Astrocyte of the cerebellum (primary cell): ENCODE data around the gene SERPIND1.

Experiments used
- DNase-seq: peaks from one replicate; pipeline ENCODE4 v3.0.0-alpha.2; 2011; ENCODE audit warnings: low read depth
- H3K4me3 ChIP-seq: 2 replicates; pipeline ENCODE4 v1.5.1; 2011; ENCODE audit warnings: mild to moderate bottlenecking, low read depth, low read length, moderate library complexity
- CTCF ChIP-seq: IDR thresholded peaks from 2 replicates; pipeline ENCODE4 v1.5.1; 2012; ENCODE audit warnings: low read length, low read depth, moderate library complexity, mild to moderate bottlenecking; ENCODE audit errors: missing control alignments
- in situ Hi-C: cut with HindIII; loops from 2 replicates; pipeline ENCODE4 v1.10.0; 2017; ENCODE audit warnings: low sequenced_read_pairs

The SERPIND1 gene

GRCh38 chr22:20786048-20786447 is 12.1 kb downstream of the SERPIND1 start:
- no peak overlapping the region for H3K4me3 ChIP-seq
- in situ Hi-C loops = no loop called here
- TF ChIP-seq CTCF = no peak
- DNase-seq = no peak

- in situ Hi-C loops = no loop called here
- H3K4me3 ChIP-seq = no peak overlapping the region
- TF ChIP-seq CTCF = no peak
- no peak for DNase-seq
Measured at GRCh38 chr22:20786536-20786979, 12.6 kb downstream of the SERPIND1 start.

- in situ Hi-C loops = no loop called here
- no peak for DNase-seq
- H3K4me3 ChIP-seq = no peak overlapping the region
- no peak for TF ChIP-seq CTCF
Measured at GRCh38 chr22:20787223-20787622, 13.3 kb downstream of the SERPIND1 start.

DNA sequence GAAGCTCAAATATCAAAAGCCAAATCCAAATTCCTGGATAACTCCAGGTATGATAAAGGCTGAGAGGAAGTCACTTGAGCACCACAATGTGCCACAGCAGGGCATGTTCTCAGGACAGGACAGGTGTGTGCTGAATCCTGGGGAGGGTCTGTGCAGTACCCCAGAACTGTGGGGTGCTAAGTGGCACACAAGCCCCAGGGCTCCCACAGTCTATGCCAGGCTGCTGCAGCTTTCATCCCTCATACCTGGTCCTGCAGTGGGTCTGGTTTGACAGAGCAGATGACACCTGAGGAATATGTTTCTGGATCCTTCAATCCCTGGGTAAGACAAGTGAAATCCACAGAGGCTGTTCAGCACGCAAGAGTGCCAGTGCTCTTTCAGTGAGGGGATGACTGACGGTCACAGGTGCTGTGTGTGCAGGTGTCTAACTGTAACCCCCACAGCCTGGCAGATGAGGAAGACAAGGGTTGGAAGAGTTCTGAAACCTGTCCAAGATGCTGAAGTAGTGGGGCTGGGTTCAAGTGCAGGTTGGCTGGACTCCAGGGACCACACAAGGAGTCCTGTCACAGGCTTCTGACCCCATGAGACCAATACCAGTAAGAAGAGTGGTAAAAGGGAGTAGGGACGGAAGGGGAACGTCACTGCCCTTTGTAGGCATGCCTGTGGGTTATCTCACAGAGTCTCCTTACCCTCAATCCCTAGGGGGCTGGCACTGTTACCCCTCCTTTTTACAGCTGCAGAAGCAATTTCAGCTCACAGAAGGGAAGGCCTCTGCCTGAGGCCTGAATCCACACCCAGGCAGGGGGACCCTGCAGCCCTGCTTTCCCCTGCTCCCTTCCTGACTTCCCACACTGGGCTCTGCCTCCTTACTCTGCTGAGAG is 14.1 kb downstream of the SERPIND1 start:
- no peak for TF ChIP-seq CTCF
- H3K4me3 ChIP-seq = no peak overlapping the region
- no peak for DNase-seq
- in situ Hi-C loops = no loop called here

DNA sequence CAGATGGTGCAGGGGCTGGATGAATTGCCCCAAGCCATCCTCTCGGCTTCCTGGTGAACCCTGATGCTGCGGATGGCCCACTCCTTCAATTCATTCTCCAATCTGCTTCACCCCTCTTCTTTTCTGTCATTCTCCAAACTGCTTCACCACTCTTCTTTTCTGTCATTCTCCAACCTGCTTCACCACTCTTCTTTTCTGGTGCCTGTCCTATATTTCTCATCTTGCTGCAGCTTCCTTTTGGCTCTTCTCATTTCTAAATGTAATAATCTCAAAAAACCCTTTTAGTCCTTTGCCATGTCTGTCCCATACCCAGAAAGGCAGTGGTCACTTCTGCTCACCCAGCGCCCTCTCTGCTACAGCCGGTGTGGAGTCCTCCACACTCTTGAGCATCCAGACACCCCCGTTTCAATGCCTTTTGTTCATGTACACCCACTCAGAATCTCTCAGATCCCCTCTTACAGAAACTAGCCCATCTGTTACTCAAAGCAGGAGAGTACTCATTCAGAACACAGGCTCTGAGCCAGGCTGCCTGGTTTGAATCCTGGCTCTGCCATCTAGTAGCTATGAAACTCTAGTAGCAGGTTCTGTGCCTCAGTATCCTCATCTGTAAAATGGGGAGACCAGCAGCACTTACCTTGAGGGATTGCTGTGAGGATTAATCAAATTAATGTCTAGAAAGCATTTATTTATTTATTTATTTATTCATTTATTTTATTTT is 14.9 kb downstream of the SERPIND1 start:
- DNase-seq = no peak
- in situ Hi-C loops = no loop called here
- H3K4me3 ChIP-seq = no peak overlapping the region
- TF ChIP-seq CTCF = no peak

DNA sequence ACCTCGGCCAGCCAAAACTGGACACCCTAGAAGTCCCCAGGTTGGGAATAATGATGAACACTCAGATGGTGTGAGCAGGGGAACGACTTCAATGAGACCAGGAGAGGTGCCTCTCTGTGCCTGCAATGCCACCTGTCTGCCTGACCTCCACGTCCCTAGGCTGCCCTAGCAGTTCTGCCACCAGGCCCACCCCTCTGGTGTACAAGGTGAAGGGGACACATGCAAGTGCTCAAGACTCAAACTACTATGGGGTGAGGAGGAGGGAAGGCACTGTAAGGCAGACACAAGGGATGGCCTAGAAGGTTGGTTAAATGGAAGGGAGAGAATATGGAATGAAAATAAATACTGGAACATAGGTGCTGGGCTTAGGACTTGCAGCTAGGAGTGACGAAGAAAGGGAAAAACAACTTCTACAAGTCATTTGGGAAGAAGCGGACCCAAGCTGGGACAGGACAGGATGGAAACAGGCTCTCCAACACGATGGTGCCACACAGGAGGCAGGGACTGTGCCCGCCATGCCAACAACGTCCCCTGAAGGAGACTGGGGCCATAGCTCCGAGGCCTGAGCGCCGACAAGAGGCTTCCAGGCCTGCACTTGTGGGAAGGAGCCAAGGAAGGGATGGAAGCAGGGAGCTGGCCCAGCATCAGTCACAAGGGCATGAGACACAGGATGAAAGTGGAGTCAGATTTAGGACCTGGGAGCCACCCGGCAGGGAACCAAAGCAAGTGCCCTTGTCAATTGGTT is 18.5 kb downstream of the SERPIND1 start:
- no peak for DNase-seq
- in situ Hi-C loops = no loop called here
- TF ChIP-seq CTCF = no peak
- H3K4me3 ChIP-seq = no peak overlapping the region
